H1 (cell line): ENCODE measurements around the gene NLRC5. TPM values are rescaled to one million over a fixed set of nuclear protein-coding genes. Genes with fewer than 3 reads are reported as not detected.

Experiments used
- CTCF ChIA-PET: fragments of 300-600 bp; sonication (Branson Sonifier 250); formaldehyde crosslinking; loops from one replicate; lab custom pipeline; 2021; ENCODE audit not compliant: partially characterized antibody; lab: Charles Lee
- POLR2A ChIA-PET: fragments of 300-600 bp; sonication (Branson Sonifier 250); formaldehyde crosslinking; loops from one replicate; lab custom pipeline; 2021; ENCODE audit warnings: inconsistent platforms; ENCODE audit not compliant: partially characterized antibody; lab: Charles Lee
- DNase-seq, 2 experiments: peaks; one replicate each; pipeline versions ENCODE4 v3.0.0 to v3.0.0-alpha.2; 2010 to 2022; ENCODE audit warnings: low spot score in 2 of 2, low read depth in 1 of 2, mixed read lengths in 1 of 2
- FAIRE-seq: peaks from 2 replicates; lab custom pipeline; 2011; peaks lifted over from hg19 to GRCh38; lab: Jason Lieb, UNC
- H2AFZ ChIP-seq: 2 replicates; pipeline ENCODE4 v1.8.1; 2012; ENCODE audit warnings: low read length, inconsistent platforms
- H2AK5ac ChIP-seq: 2 replicates; pipeline ENCODE4 v1.6.1; 2013; ENCODE audit warnings: low read depth, low read length
- H2BK120ac ChIP-seq: replicated peaks from 2 replicates; pipeline ENCODE3; 2013; ENCODE audit warnings: low read depth, low read length, inconsistent platforms
- H2BK12ac ChIP-seq: 2 replicates; pipeline ENCODE4 v1.6.1; 2013; ENCODE audit warnings: low read depth, low read length
- H2BK15ac ChIP-seq: 2 replicates; pipeline ENCODE4 v1.6.1; 2013; ENCODE audit warnings: low read length
- H2BK20ac ChIP-seq: 2 replicates; pipeline ENCODE4 v1.6.1; 2013; ENCODE audit warnings: low read length
- H2BK5ac ChIP-seq: 2 replicates; pipeline ENCODE4 v1.6.1; 2013; ENCODE audit warnings: low read depth, low read length
- H3K14ac ChIP-seq: 2 replicates; pipeline ENCODE4 v1.6.1; 2013; ENCODE audit warnings: inconsistent platforms; ENCODE audit not compliant: insufficient read length
- H3K18ac ChIP-seq: 2 replicates; pipeline ENCODE4 v1.6.1; 2013; ENCODE audit warnings: low read length; ENCODE audit errors: extremely low read depth
- H3K23ac ChIP-seq: 2 replicates; pipeline ENCODE4 v1.6.1; 2013; ENCODE audit warnings: inconsistent platforms; ENCODE audit not compliant: insufficient read length
- H3K23me2 ChIP-seq: 2 replicates; pipeline ENCODE4 v1.6.1; 2013; ENCODE audit warnings: low read depth, low read length
- H3K27ac ChIP-seq: 2 replicates; pipeline ENCODE4 v1.6.1; 2011; ENCODE audit warnings: low read depth, low read length, inconsistent platforms
- H3K27me3 ChIP-seq, 4 experiments: replicated peaks in 1 of 4; 1 replicate in 1 of 4; 2 replicates in 3 of 4; pipeline versions ENCODE4 v1.6.1 to v1.8.1; 2011 to 2013; ENCODE audit warnings: low read length in 3 of 4, mild to moderate bottlenecking in 3 of 4, inconsistent platforms in 2 of 4, mixed read lengths in 2 of 4, moderate library complexity in 1 of 4; ENCODE audit not compliant: control insufficient read depth in 3 of 4, insufficient read depth in 3 of 4; ENCODE audit errors: extremely low read depth in 1 of 4
- H3K36me3 ChIP-seq, 4 experiments: 2 replicates each; pipeline versions ENCODE4 v1.6.1 to v1.8.1; 2011 to 2013; ENCODE audit warnings: mild to moderate bottlenecking in 4 of 4, low read length in 3 of 4, moderate library complexity in 2 of 4, control low read depth in 1 of 4, inconsistent platforms in 1 of 4; ENCODE audit not compliant: insufficient read depth in 4 of 4, control insufficient read depth in 2 of 4
- H3K4ac ChIP-seq: replicated peaks from 2 replicates; pipeline ENCODE3; 2013; ENCODE audit warnings: low read length, low read depth, mixed read lengths, inconsistent platforms; ENCODE audit not compliant: insufficient read length
- H3K4me1 ChIP-seq, 4 experiments: replicated peaks in 1 of 4; 1 replicate in 1 of 4; 2 replicates in 3 of 4; pipeline versions ENCODE4 v1.6.1 to v1.8.1; 2011 to 2013; ENCODE audit warnings: low read length in 3 of 4, inconsistent platforms in 2 of 4, mixed read lengths in 1 of 4; ENCODE audit not compliant: insufficient read depth in 4 of 4, control insufficient read depth in 3 of 4
- H3K4me2 ChIP-seq, 2 experiments: 2 replicates each; pipeline versions ENCODE4 v1.6.1 to v1.8.1; 2011 to 2013; ENCODE audit warnings: low read depth in 2 of 2, low read length in 2 of 2, control low read depth in 1 of 2, inconsistent platforms in 1 of 2, mild to moderate bottlenecking in 1 of 2; ENCODE audit not compliant: insufficient read depth in 1 of 2
- H3K4me3 ChIP-seq, 4 experiments: fragments of 200-600, 300-600 bp in 1 of 4; sonication (generic), shearing (Covaris generic), sonication (Bioruptor Twin) in 1 of 4; 2 replicates each; pipeline versions ENCODE4 v1.5.1 to v1.8.1; 2011 to 2016; ENCODE audit warnings: low read length in 4 of 4, low read depth in 3 of 4, control low read depth in 2 of 4, inconsistent platforms in 2 of 4, mild to moderate bottlenecking in 2 of 4, mixed read lengths in 1 of 4, moderate library complexity in 1 of 4; ENCODE audit not compliant: insufficient read depth in 2 of 4; ENCODE audit errors: extremely low read depth in 1 of 4
- H3K56ac ChIP-seq: replicated peaks from 2 replicates; pipeline ENCODE3; 2013; ENCODE audit warnings: low read depth, mild to moderate bottlenecking, mixed read lengths, low read length, inconsistent platforms; ENCODE audit not compliant: insufficient read length
- H3K79me1 ChIP-seq: 2 replicates; pipeline ENCODE4 v1.6.1; 2013; ENCODE audit warnings: low read depth, low read length, control low read depth
- H3K79me2 ChIP-seq, 2 experiments: 2 replicates each; pipeline versions ENCODE4 v1.6.1 to v1.8.1; 2012 to 2013; ENCODE audit warnings: low read length in 2 of 2, mild to moderate bottlenecking in 2 of 2, inconsistent platforms in 1 of 2; ENCODE audit not compliant: insufficient read depth in 2 of 2, control insufficient read depth in 1 of 2
- H3K9ac ChIP-seq, 4 experiments: replicated peaks in 1 of 4; 1 replicate in 1 of 4; 2 replicates in 3 of 4; pipeline versions ENCODE4 v1.6.1 to v1.8.1; 2011 to 2013; ENCODE audit warnings: low read depth in 3 of 4, low read length in 3 of 4, control low read depth in 2 of 4, mild to moderate bottlenecking in 2 of 4, moderate library complexity in 2 of 4, inconsistent platforms in 1 of 4; ENCODE audit errors: extremely low read depth in 1 of 4
- H3K9me3 ChIP-seq, 2 experiments: 2 replicates each; pipeline versions ENCODE4 v1.6.1 to v1.8.1; 2012 to 2013; ENCODE audit warnings: mild to moderate bottlenecking in 2 of 2, moderate library complexity in 2 of 2, control low read depth in 1 of 2, inconsistent platforms in 1 of 2, low read depth in 1 of 2, low read length in 1 of 2, mixed read lengths in 1 of 2; ENCODE audit not compliant: insufficient read depth in 2 of 2
- H4K20me1 ChIP-seq, 2 experiments: replicated peaks in 1 of 2; 2 replicates each; pipeline versions ENCODE3 to v1.8.1; 2011 to 2013; ENCODE audit warnings: inconsistent platforms in 2 of 2, low read length in 2 of 2, mild to moderate bottlenecking in 1 of 2; ENCODE audit not compliant: insufficient read depth in 2 of 2, control insufficient read depth in 1 of 2
- H4K5ac ChIP-seq: 2 replicates; pipeline ENCODE4 v1.6.1; 2013; ENCODE audit warnings: low read length, low read depth, mixed read lengths, inconsistent platforms; ENCODE audit not compliant: insufficient read length
- H4K8ac ChIP-seq: 2 replicates; pipeline ENCODE4 v1.8.0; 2013; ENCODE audit warnings: mild to moderate bottlenecking, moderate library complexity, low read length, inconsistent platforms; ENCODE audit not compliant: insufficient read depth; ENCODE audit errors: extremely low read depth
- H4K91ac ChIP-seq: replicated peaks from 2 replicates; pipeline ENCODE3; 2013; ENCODE audit warnings: low read length, mixed read lengths, inconsistent platforms; ENCODE audit not compliant: insufficient read length
- BCL11A ChIP-seq, 2 experiments: IDR thresholded peaks; one replicate each; pipeline ENCODE4 v1.6.1; 2011; ENCODE audit warnings: low read depth in 2 of 2, low read length in 2 of 2, mild to moderate bottlenecking in 2 of 2
- CBX8 ChIP-seq: fragments of 300-800, 300-1000 bp; sonication (generic); IDR thresholded peaks from 2 replicates; pipeline ENCODE4 v1.7.1; 2016; ENCODE audit warnings: low read depth, low read length, borderline replicate concordance
- E2F6 ChIP-seq: IDR thresholded peaks from 2 replicates; pipeline ENCODE4 v1.6.1; 2012; ENCODE audit warnings: inconsistent platforms
- FOSL1 ChIP-seq: IDR thresholded peaks from 2 replicates; pipeline ENCODE4 v1.6.1; 2011; ENCODE audit warnings: mild to moderate bottlenecking, low read depth, low read length, moderate library complexity; ENCODE audit not compliant: insufficient read depth
- MAFK ChIP-seq: IDR thresholded peaks from 2 replicates; pipeline ENCODE4 v1.6.1; 2012; ENCODE audit warnings: low read depth, mild to moderate bottlenecking, improper control_type of control experiment, low read length
- PHF8 ChIP-seq: fragments of 200-600 bp; sonication (generic); conservative IDR thresholded peaks from 2 replicates; pipeline ENCODE4 v1.7.1; 2012; ENCODE audit warnings: low read depth, mild to moderate bottlenecking, inconsistent platforms, low read length, moderate library complexity
- RBBP5 ChIP-seq: IDR thresholded peaks from 2 replicates; pipeline ENCODE4 v1.7.1; 2012; ENCODE audit warnings: low read depth, mild to moderate bottlenecking, inconsistent platforms, low read length, moderate library complexity, borderline replicate concordance
- SIRT6 ChIP-seq: IDR thresholded peaks from one replicate; pipeline ENCODE4 v1.7.1; 2012; ENCODE audit warnings: low read length, inconsistent platforms
- SP1 ChIP-seq: IDR thresholded peaks from 2 replicates; pipeline ENCODE4 v1.6.1; 2011; ENCODE audit warnings: low read depth, low read length
- SP4 ChIP-seq: IDR thresholded peaks from 2 replicates; pipeline ENCODE4 v1.6.1; 2012; ENCODE audit warnings: low read length, inconsistent platforms
- TAF1 ChIP-seq: IDR thresholded peaks from 2 replicates; pipeline ENCODE4 v1.6.1; 2011; ENCODE audit warnings: mild to moderate bottlenecking, low read depth, low read length
- TBP ChIP-seq: IDR thresholded peaks from 2 replicates; pipeline ENCODE4 v1.6.1; 2011; ENCODE audit warnings: low read depth, low read length, improper control_type of control experiment
- WGBS, 2 experiments: shearing (Covaris generic) in 1 of 2; methylation state at CpG; one replicate each; pipeline versions ENCODE4 v1.1.6 to v1.1.7; 2013 to 2015; ENCODE audit warnings: low lambda C conversion rate in 2 of 2, mixed read lengths in 2 of 2, inconsistent platforms in 1 of 2, low coverage in 1 of 2, missing lambda C conversion rate in 1 of 2; ENCODE audit not compliant: insufficient replicate concordance in 2 of 2, insufficient coverage in 1 of 2, insufficient read length in 1 of 2; ENCODE audit errors: extremely low coverage in 1 of 2, missing lambda C conversion rate in 1 of 2; 5-methylcytosine and 5-hydroxymethylcytosine counted together
- polyA plus RNA-seq, 7 experiments: library from polyadenylated mRNA; depleted of rRNA in 3 of 7; stranded (reverse) in 5 of 7; unstranded in 2 of 7; fragments of >200 nt in 5 of 7; fragments of 200-250 nt in 2 of 7; gene quantifications; 1 replicate in 5 of 7; 2 replicates in 1 of 7; 4 replicates in 1 of 7; pipeline versions ENCODE4 v1.2.1 to v1.2.3, GENCODE V29; 2011 to 2013; ENCODE audit warnings: missing spikeins in 2 of 7, mixed read lengths in 2 of 7
- total RNA-seq: library from RNA; stranded (reverse); fragmentation: NEBNext Ultra II Directional; extraction: Animal tissue kit (Norgen Biotek cat#: 25700); gene quantifications from 2 replicates; pipeline ENCODE4 v1.2.1, GENCODE V29; 2021

The NLRC5 gene
- total and polyA plus RNA-seq, 2 of the 8 experiments (the other 6 are each of a cell fraction or from before 2014, with no cell fraction given) = 2.2 to 3.2 TPM

GRCh38 chr16:56966093-56966475 is 23.3 kb upstream of the NLRC5 start:
- Histone ChIP-seq H3K4me2 (no peak overlapping the region), H3K18ac (no peak overlapping the region), H3K14ac (no peak overlapping the region), H3K27me3 (no peaks in the 10 kb centered on the region; a peak in 1 of 7 replicates), H4K5ac (no peak overlapping the region), H3K23me2 (no peaks in the 10 kb centered on the region), H2BK20ac (no peak overlapping the region), H3K9me3 (no peaks in the 10 kb centered on the region), H2BK15ac (no peak overlapping the region), H2BK120ac (no peak overlapping the region), H3K79me1 (no peaks in the 10 kb centered on the region), H4K91ac (no peak overlapping the region), H3K4me1 (peaks cover 0 to 2% (median 1%) of the 10 kb centered on the region in 4 experiments; a peak in 4 of 7 replicates), H2AFZ (no peak overlapping the region), H3K56ac (no peak overlapping the region), H3K4ac (no peak overlapping the region), H3K9ac (no peak overlapping the region), H3K27ac (no peak overlapping the region), H3K4me3 (no peak overlapping the region), H3K23ac (no peak overlapping the region), H4K20me1 (no peaks in the 10 kb centered on the region), H3K79me2 (no peaks in the 10 kb centered on the region), H2BK5ac (no peak overlapping the region), H4K8ac (no peak overlapping the region), H2AK5ac (no peak overlapping the region), H2BK12ac (no peak overlapping the region), H3K36me3 (no peaks in the 10 kb centered on the region)
- FAIRE-seq (no peak), DNase-seq (no peak)
- WGBS, 2 experiments = 81% methylated on average over 3 of the region's 3 CpGs; no CpG with 5 or more reads in 1 of the 2 experiments
- POLR2A ChIA-PET = interaction anchor here (0.6 kb wide), 1 partner anchor 32 kb away, joined by 3 read pairs; no protein-coding TSS in a partner anchor
- no peak for TF ChIP-seq SP4
- no peak for TF ChIP-seq RBBP5
- no peak for TF ChIP-seq TBP
- TF ChIP-seq SIRT6 = no peak
- TF ChIP-seq TAF1 = no peak
- TF ChIP-seq MAFK = no peak
- no peak for TF ChIP-seq SP1
- TF ChIP-seq BCL11A (IDR thresholded peaks at IDR 0.05; ENCODE audit: low read depth in 2 of 2, low read length in 2 of 2) = no peak
- no peak for TF ChIP-seq E2F6
- no peak for TF ChIP-seq CBX8
- no peak for TF ChIP-seq PHF8
- TF ChIP-seq FOSL1 = no peak
- CTCF ChIA-PET = interaction anchor here (0.7 to 8.2 kb wide), 19 partner anchors 11 to 203 kb away, joined by 3 to 75 read pairs (median 5); partner anchors contain the start of gene NLRC5
